Common myeloid progenitor, CD34-positive (primary cell): ENCODE measurements around the gene PYDC1. TPM values are rescaled to one million over a fixed set of nuclear protein-coding genes. Genes with fewer than 3 reads are reported as not detected.

ENCODE experiments used
- CTCF ChIA-PET: fragments of 350-600 bp; sonication (Branson Sonifier 250); formaldehyde crosslinking; loops from one replicate; lab custom pipeline; 2021; ENCODE audit warnings: antibody characterized with exemption; lab: Charles Lee
- POLR2A ChIA-PET: fragments of 350-600 bp; sonication (Branson Sonifier 250); formaldehyde crosslinking; loops from one replicate; lab custom pipeline; 2021; ENCODE audit warnings: antibody characterized with exemption; lab: Charles Lee
- DNase-seq, 3 donors: peaks; one replicate each; pipeline versions ENCODE4 v3.0.0 to v3.0.0-alpha.2; 2013
- H3K27ac ChIP-seq, 2 experiments: 1 replicate in 1 of 2; 2 replicates in 1 of 2; pipeline ENCODE4 v1.7.0; 2013; ENCODE audit warnings: inconsistent platforms in 2 of 2, low read length in 2 of 2, mild to moderate bottlenecking in 2 of 2, low read depth in 1 of 2, moderate library complexity in 1 of 2; ENCODE audit not compliant: severe bottlenecking in 2 of 2, insufficient read depth in 1 of 2, poor library complexity in 1 of 2
- H3K27me3 ChIP-seq, 5 experiments: replicated peaks in 2 of 5; 1 replicate in 3 of 5; 2 replicates in 2 of 5; pipeline versions ENCODE4 v1.6.1 to v1.7.0; 2013; ENCODE audit warnings: low read length in 4 of 5, mild to moderate bottlenecking in 2 of 5, moderate library complexity in 2 of 5, inconsistent platforms in 1 of 5; ENCODE audit not compliant: insufficient read depth in 5 of 5, control insufficient read depth in 4 of 5
- H3K36me3 ChIP-seq, 4 experiments: 1 replicate in 2 of 4; 2 replicates in 2 of 4; pipeline versions ENCODE4 v1.6.1 to v1.7.0; 2013; ENCODE audit warnings: low read length in 3 of 4, control low read depth in 1 of 4, mild to moderate bottlenecking in 1 of 4; ENCODE audit not compliant: control insufficient read depth in 4 of 4, insufficient read depth in 4 of 4
- H3K4me1 ChIP-seq, 4 experiments: 1 replicate in 3 of 4; 2 replicates in 1 of 4; pipeline versions ENCODE4 v1.6.1 to v1.7.1; 2013; ENCODE audit warnings: low read length in 3 of 4, mild to moderate bottlenecking in 3 of 4, control low read depth in 1 of 4, inconsistent platforms in 1 of 4, moderate library complexity in 1 of 4; ENCODE audit not compliant: control insufficient read depth in 4 of 4, insufficient read depth in 4 of 4; ENCODE audit errors: control extremely low read depth in 1 of 4
- H3K4me3 ChIP-seq, 7 experiments: 1 replicate in 4 of 7; 2 replicates in 3 of 7; pipeline versions ENCODE4 v1.5.1 to v1.7.0; 2013; ENCODE audit warnings: mild to moderate bottlenecking in 7 of 7, low read length in 6 of 7, moderate library complexity in 6 of 7, inconsistent platforms in 2 of 7, low read depth in 2 of 7, control low read depth in 1 of 7; ENCODE audit not compliant: insufficient read depth in 4 of 7, control insufficient read depth in 1 of 7; ENCODE audit errors: extremely low read depth in 1 of 7
- H3K9me3 ChIP-seq, 5 experiments: 1 replicate in 4 of 5; 2 replicates in 1 of 5; pipeline versions ENCODE4 v1.6.1 to v1.7.1; 2013; ENCODE audit warnings: low read length in 4 of 5, mild to moderate bottlenecking in 2 of 5, inconsistent platforms in 1 of 5, low read depth in 1 of 5, moderate library complexity in 1 of 5; ENCODE audit not compliant: control insufficient read depth in 4 of 5, insufficient read depth in 2 of 5; ENCODE audit errors: control extremely low read depth in 1 of 5
- WGBS: methylation state at CpG from one replicate; pipeline ENCODE4 v1.1.5; 2013; ENCODE audit not compliant: insufficient coverage; 5-methylcytosine and 5-hydroxymethylcytosine counted together
- polyA plus RNA-seq: library from polyadenylated mRNA; unstranded; fragments of 120-200 nt; gene quantifications from one replicate; pipeline ENCODE4 v1.2.1, GENCODE V29; 2013

Gene PYDC1
- not detected for polyA plus RNA-seq

DNA sequence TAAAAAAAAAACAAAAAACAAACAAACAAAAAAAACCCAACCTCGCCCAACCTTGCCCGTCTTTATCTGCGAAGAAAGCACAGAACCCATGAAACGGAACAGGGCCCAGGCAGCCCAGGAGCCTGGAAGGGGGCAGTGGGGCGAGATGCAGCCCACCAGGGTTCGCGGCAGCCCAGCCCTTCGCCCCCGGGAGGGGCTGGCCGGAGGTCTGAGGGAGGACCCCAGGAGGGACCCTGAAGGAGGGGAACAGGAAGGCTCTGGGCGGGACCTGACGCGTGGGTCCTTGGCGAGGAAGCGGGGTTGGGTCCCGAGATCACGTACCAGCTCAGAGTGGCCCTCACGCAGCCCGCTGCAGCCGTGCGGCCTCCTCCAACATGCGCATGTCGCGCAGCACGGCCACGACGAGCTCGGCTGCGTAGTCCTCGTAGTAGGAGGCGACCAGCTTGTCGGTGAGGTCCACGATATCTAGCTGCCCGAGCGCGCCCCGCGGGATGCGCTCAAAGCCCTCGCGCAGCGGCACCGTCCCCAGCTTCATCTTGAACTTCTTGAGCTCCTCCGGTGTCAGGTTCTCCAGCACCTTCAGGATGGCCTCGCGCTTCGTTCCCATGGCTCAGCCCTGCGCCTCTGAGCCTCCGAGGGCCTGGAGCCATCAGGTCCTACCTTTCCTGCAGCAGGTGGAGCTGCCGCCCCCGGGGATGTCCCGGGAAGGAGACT is at the start of gene PYDC1:
Gene PYDC1, minus strand, starts transcription at position 714 of the 714 bp plus-strand sequence. Its CDS starts 107 bp downstream, at position 607.
- Histone ChIP-seq H3K4me3 (peak within 1 kb of the TSS in 6 of 7 experiments; percentile 43 to 70 (median 51)), H3K9me3 (no peaks in the 10 kb centered on the region), H3K27ac (no peak within 1 kb of the TSS), H3K4me1 (peaks cover 2 to 39% (median 33%) of the 10 kb centered on the region in 4 experiments), H3K36me3 (no peaks in the 10 kb centered on the region), H3K27me3 (peaks cover 0 to 32% (median 24%) of the 10 kb centered on the region in 5 experiments)
- ChIA-PET CTCF (interaction anchor here (0.5 to 3.0 kb wide), 9 partner anchors 9 to 166 kb away, joined by 3 to 12 read pairs (median 3); partner anchors contain the start of gene PYCARD), POLR2A (no interaction called here)
- DNase-seq: peak in 1 of 3 donors; percentile 50
- WGBS: 3% methylated on average over 50 of the region's 52 CpGs

DNA sequence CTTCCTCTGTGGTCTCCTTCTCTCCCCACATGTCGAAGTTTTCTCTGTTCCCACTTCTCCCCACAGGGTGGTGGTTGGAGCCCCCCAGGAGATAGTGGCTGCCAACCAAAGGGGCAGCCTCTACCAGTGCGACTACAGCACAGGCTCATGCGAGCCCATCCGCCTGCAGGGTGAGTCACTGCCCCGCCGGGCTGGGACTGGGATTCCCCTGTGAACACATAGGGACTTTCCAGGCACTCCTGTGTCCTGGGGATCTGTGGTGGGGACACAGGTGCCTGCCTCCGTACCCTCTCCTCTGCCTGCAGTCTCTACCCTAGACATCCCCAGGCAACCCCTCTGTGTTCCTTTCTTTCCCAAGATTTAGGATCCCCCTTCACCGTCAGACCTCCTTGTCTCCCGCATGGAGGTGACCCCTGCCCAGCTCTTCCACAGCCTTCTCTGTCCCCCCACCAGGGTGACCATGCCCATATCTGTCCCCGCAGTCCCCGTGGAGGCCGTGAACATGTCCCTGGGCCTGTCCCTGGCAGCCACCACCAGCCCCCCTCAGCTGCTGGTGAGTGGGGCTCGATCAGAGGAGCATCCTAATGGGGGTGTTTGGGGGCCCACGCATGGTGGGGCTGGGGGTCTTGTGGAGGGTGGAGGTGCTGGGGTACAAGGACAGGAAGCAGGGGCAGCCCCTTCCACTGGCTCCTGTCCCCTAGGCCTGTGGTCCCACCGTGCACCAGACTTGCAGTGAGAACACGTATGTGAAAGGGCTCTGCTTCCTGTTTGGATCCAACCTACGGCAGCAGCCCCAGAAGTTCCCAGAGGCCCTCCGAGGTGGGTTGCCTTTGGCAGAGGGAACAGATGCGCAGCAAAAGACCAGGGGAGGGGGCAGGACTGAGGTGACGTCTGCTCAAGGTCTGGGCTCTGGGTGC is 48.7 kb upstream of the PYDC1 start:
- DNase-seq: peak; percentile 85 to 96 (median 96)
- peak overlapping the region in 2 of 7 experiments; percentile 10 to 14 for H3K4me3 ChIP-seq
- ChIA-PET POLR2A (no interaction called here), CTCF (interaction anchor here (0.7 to 1.6 kb wide), 3 partner anchors 10 to 68 kb away, joined by 3 to 4 read pairs (median 3); partner anchors contain the start of gene TRIM72)
- H3K4me1 ChIP-seq: peaks cover 10 to 62% (median 49%) of the 10 kb centered on the region in 4 experiments
- no peaks in the 10 kb centered on the region for H3K36me3 ChIP-seq
- peak overlapping the region; percentile 23 to 54 for H3K27ac ChIP-seq
- H3K27me3 ChIP-seq: no peaks in the 10 kb centered on the region
- no peaks in the 10 kb centered on the region for H3K9me3 ChIP-seq
- WGBS: 31% methylated on average over 15 of the region's 20 CpGs

GRCh38 chr16:31262084-31262483 is 45.1 kb upstream of the PYDC1 start:
- Histone ChIP-seq H3K4me3 (no peak overlapping the region), H3K27me3 (no peaks in the 10 kb centered on the region), H3K36me3 (no peaks in the 10 kb centered on the region), H3K9me3 (no peaks in the 10 kb centered on the region), H3K4me1 (peaks cover 16 to 73% (median 61%) of the 10 kb centered on the region in 4 experiments), H3K27ac (no peak overlapping the region)
- ChIA-PET POLR2A (interaction anchor here (0.6 kb wide), 1 partner anchor 23 kb away, joined by 3 read pairs; no protein-coding TSS in a partner anchor), CTCF (interaction anchor here (0.8 to 1.7 kb wide), 4 partner anchors 18 to 59 kb away, joined by 3 to 5 read pairs (median 4); partner anchors contain the start of gene PYCARD)
- no peak for DNase-seq
- WGBS: 85% methylated on average over 2 of the region's 3 CpGs

DNA sequence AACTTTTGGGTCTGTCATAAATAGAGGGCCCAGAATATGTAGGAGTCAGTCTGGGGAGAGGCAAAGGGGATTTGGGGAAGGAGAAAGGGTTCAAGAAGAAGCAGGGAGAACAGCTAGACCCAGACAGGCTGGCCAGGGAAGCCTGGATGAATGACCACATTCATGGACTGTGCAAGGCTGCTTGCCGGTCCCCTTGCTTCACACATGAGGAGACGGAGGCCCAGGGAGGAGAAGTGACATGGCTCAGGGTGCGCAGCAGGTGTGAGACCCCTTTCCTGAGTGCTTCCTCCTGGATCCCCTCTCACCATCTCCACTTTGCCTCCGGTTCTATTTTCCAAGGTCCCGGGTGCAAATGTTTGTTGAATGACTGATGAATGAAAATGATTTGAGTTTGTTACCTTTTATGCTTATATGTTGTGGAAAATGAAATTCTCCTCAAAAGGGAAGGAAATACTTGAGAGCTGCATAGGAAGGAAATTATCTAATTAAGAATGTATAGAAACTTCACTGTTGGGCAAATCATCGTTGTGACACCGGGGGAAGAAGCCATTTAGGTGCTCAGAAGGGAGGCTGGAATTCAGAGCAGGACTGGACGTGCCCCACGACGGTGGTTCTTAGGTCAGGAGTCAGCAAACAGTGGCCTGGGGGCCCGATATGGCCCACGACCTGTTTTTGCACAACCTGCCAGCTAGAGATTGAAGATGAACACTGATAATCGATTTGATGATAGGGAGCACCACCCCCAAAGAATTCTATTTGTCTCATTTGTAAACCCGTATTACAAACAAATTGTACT is 43.4 kb upstream of the PYDC1 start:
- H3K9me3 ChIP-seq: no peaks in the 10 kb centered on the region
- DNase-seq: peak in 1 of 3 donors; percentile 31
- H3K27ac ChIP-seq: peak overlapping the region in 1 of 2 experiments; percentile 2
- no peaks in the 10 kb centered on the region for H3K27me3 ChIP-seq
- H3K36me3 ChIP-seq: no peaks in the 10 kb centered on the region
- H3K4me1 ChIP-seq: peaks cover 16 to 71% (median 53%) of the 10 kb centered on the region in 4 experiments
- CTCF ChIA-PET: interaction anchor here (1.0 to 3.4 kb wide), 7 partner anchors 13 to 107 kb away, joined by 3 to 16 read pairs (median 3); no protein-coding TSS in a partner anchor
- 17% methylated on average over 10 of the region's 14 CpGs for WGBS
- H3K4me3 ChIP-seq: peak overlapping the region in 5 of 7 experiments; percentile 14 to 59 (median 37)
- POLR2A ChIA-PET: interaction anchor here (0.7 to 1.3 kb wide), 3 partner anchors 58 to 195 kb away, joined by 3 to 7 read pairs (median 6); partner anchors contain the start of gene FUS

DNA sequence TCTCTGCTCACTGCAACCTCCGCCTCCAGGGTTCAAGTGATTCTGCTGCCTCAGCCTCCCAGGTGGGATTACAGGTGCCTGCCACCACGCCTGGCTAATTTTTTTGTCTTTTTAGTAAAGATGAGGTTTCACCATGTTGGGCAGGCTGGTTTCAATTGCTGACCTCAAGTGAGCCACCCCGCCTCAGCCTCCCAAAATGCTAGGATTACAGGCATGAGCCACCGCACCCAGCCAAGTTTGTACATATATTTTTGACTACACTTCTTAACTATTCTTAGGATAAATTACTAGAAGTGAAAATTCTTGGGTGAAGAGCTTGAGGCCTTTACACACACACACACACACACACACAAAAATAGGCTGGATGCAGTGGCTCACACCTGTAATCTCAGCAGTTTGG is 41.4 kb upstream of the PYDC1 start:
- no peaks in the 10 kb centered on the region for H3K9me3 ChIP-seq
- no peaks in the 10 kb centered on the region for H3K27me3 ChIP-seq
- no peak overlapping the region for H3K27ac ChIP-seq
- DNase-seq: no peak
- H3K4me1 ChIP-seq: peaks cover 18 to 73% (median 52%) of the 10 kb centered on the region in 4 experiments
- 80% methylated on average over 1 of the region's 4 CpGs for WGBS
- H3K4me3 ChIP-seq: no peak overlapping the region
- H3K36me3 ChIP-seq: no peaks in the 10 kb centered on the region
- ChIA-PET CTCF (interaction anchor here (0.9 to 3.4 kb wide), 4 partner anchors 11 to 49 kb away, joined by 3 to 16 read pairs (median 8); no protein-coding TSS in a partner anchor), POLR2A (no interaction called here)

GRCh38 chr16:31256466-31256865 is 39.5 kb upstream of the PYDC1 start:
- DNase-seq: no peak
- ChIA-PET POLR2A (interaction anchor here (1.1 kb wide), 1 partner anchor 50 kb away, joined by 3 read pairs; no protein-coding TSS in a partner anchor), CTCF (interaction anchor here (1.1 to 1.4 kb wide), 6 partner anchors 8 to 32 kb away, joined by 3 to 4 read pairs (median 3); no protein-coding TSS in a partner anchor)
- H3K27ac ChIP-seq: no peak overlapping the region
- WGBS: 90% methylated on average over 4 of the region's 8 CpGs
- no peaks in the 10 kb centered on the region for H3K36me3 ChIP-seq
- no peak overlapping the region for H3K4me3 ChIP-seq
- H3K27me3 ChIP-seq: no peaks in the 10 kb centered on the region
- H3K4me1 ChIP-seq: peaks cover 21 to 63% (median 46%) of the 10 kb centered on the region in 4 experiments
- no peaks in the 10 kb centered on the region for H3K9me3 ChIP-seq
